Stimulated activated CD4-positive, alpha-beta T cell treated with anti-CD3 and anti-CD28 coated beads, Interleukin-1b, Interleukin-23, amount 100 ng/mL, for 48 hours (primary cell): ENCODE results near the gene ADAM22.

Experiments
- DNase-seq: peaks from one replicate; pipeline ENCODE4 v3.0.0-alpha.2; 2020

The ADAM22 gene

GRCh38 chr7:87959336-87959735, 25.3 kb downstream of the ADAM22 start:
- DNase-seq, result no peak

GRCh38 chr7:87960239-87960638, 26.2 kb downstream of the ADAM22 start:
- no peak for DNase-seq

GRCh38 chr7:87961754-87962153, 27.7 kb downstream of the ADAM22 start:
- no peak for DNase-seq

DNA sequence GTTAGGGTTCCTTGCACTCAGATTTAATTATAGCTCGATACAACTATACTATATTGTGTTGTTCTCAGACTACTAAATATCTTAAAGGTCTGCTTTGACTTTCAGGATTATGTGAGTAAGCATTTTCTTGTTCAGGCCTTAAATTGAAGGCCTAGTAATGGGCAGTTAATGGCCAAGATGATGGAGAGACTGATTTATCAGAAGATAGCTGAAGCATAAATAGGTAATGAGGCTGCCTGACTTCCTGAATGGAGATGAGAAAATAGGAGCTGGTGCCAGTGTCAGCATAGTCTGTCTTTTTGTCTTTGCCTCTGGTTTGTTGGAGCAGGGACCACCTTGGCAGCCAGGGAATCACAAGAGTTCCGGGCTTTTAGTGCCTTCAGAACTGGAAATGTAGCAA, 32.2 kb downstream of the ADAM22 start:
- no peak for DNase-seq

GRCh38 chr7:87968021-87968420, 34.0 kb downstream of the ADAM22 start:
- no peak for DNase-seq

DNA sequence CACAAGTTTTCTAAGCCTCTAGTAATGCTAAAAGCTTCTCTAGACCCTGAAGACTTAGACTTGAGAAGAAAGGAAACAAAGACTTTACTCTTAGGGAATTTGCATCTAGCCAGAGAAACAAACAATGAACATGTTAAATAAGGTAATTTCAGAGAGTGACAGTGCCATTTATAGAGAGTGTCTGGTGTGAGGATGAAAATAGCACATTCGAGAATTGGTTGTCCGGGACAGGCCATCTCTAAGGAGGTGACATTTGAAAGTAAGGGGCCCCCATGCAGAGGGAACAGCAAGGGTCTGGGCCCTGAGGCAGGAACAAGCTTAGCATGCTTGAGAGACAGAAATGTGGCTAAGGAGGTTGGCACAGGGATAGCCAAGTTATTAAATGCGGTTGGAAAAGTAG, 48.1 kb downstream of the ADAM22 start:
- DNase-seq, result no peak

GRCh38 chr7:87984088-87984487, 50.0 kb downstream of the ADAM22 start:
- DNase-seq, result no peak

- DNase-seq, result no peak
These were observed 59.2 kb downstream of the ADAM22 start for GRCh38 chr7:87993269-87993668.

DNA sequence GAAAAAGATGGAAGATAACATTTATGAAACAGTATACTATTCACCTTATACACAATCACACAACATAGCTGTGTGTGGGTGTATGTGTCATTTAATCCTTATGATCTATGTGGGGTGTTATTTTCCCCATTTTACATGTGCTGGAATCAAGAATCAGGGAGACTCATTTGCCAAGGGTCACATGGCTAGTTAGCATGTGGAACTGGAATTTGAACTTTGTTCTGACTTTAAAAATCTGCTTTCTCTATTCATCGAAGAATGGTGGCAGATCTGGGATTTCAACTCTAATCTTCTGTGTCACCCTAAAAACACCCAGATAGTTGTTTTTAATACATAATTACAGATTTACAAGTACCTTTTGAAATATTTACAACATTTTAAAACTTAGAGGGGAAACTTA, 65.2 kb downstream of the ADAM22 start:
- DNase-seq, result no peak

DNA sequence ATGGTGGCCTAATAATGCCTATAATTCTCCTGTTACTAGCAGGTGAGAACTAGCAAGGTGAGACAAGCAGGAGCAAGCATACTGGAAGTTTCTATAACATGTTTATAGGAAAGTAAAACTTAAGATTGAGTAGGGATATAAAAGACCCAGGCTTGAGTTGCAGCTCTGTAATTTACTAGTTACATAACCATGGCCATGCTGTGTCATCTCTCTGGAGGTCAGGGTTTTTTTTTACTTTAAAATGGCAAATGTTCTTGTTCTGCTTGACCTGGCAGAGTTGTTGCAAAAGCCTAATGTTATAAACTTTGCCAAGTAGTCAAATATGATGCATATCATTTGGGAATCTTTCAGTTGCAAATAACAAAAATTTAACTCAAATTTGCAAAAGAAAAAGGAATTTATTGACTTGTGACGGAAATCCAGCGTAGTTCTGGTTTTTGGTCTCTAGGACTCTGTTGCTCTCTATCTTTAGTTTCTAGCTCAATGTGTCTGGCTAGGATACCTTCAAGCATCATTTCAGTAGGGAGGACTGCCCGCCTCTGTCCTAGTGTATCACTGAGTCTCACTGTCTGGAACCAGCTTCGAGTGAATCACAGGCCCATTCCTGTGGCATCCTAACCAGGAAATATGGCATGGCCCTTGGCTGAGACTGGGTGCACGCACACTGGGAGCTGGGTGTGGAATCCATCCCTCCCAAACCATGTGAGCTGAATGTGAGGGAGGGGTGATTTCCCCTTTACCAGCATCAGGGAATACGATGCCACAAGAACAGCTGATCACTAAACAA, 67.9 kb downstream of the ADAM22 start:
- no peak for DNase-seq

GRCh38 chr7:88002617-88003016, 68.6 kb downstream of the ADAM22 start:
- DNase-seq, result no peak

DNA sequence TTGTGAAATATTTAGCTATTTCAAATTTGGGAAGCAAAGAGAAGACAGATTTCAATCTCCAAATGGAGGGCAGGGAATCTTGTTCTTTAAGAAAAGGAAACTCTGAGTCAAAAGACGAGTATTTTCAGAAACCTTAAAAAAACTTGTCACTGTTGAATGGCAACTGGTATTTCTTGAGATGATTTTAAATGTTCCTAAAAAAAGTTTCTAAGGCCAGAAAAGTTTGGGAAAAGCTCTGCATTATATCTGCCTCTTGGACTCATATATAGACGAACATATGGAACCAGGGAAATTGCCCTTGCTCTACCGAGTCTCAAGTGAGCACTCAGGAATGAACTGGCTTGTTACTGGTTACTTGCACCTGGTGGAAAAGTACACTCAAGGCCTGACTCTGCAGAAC, 69.5 kb downstream of the ADAM22 start:
- no peak for DNase-seq

GRCh38 chr7:88005191-88005590, 71.1 kb downstream of the ADAM22 start:
- DNase-seq, result no peak

- DNase-seq, result no peak
These were observed 75.6 kb downstream of the ADAM22 start for GRCh38 chr7:88009651-88010050.

DNA sequence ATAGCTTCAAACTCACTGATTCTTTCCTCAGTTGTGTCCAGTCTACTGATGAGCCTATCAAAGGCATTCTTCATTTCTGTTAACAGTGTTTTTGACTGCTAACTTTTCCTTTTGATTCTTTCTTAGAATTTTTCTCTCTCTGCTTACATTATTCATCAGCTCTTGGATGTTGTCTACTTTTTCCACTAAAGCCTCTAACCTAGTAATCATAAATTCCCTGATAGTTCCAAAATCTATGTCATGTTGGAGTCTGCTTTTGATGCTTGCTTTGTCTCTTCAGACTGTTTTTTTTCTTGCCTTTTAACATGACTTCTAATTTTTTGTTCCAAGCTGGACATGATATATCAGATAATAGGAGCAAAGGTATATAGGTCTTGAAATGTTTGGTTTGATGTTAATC, 78.0 kb downstream of the ADAM22 start:
- no peak for DNase-seq

- DNase-seq, result no peak
These were observed 79.9 kb downstream of the ADAM22 start for GRCh38 chr7:88013981-88014380.

GRCh38 chr7:88014581-88014980, 80.5 kb downstream of the ADAM22 start:
- no peak for DNase-seq

DNA sequence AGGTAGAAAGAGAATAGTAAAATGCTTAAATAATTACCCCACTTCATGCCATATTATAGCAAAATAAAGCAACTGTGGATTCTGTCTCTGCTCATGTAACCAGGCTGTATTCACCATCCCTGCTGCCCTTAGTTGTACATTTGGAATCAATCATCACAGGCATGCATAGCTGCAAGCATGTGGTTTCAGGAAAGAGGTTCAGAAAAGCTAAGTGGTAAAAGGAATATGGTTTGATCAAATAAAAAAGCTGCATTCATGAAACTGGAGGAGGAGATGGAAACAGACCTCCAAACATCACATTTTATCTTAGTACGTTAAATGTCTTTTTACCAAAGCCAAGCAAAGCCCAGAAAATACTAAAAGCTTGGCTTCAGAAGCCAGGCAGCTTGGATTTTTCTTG, 81.3 kb downstream of the ADAM22 start:
- DNase-seq, result no peak

- DNase-seq, result no peak
These were observed 84.5 kb downstream of the ADAM22 start for GRCh38 chr7:88018501-88018900.

- DNase-seq, result no peak
These were observed 87.1 kb downstream of the ADAM22 start for GRCh38 chr7:88020953-88021665.

DNA sequence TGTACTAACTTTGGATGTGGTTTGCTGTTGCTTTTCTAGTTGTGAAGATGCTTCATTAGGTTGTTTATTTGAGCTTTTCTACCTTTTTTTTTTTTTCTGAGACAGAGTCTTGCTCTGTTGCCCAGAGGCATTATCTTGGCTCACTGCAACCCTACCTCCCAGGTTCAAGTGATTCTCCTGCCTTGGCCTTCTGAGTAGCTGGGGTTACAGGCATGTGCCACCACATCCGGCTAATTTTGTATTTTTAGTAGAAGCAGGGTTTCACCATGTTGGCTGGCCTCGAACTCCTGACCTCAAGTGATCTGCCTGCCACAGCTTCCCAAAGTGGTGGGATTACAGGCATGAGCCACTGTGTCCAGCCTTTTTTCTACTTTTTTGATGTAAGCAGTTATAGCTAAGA, 93.7 kb downstream of the ADAM22 start:
- no peak for DNase-seq

- no peak for DNase-seq
These were observed 100.1 kb downstream of the ADAM22 start for GRCh38 chr7:88034083-88034695.

- DNase-seq, result no peak
These were observed 103.0 kb downstream of the ADAM22 start for GRCh38 chr7:88037050-88037449.

GRCh38 chr7:88040694-88041093, 106.6 kb downstream of the ADAM22 start:
- no peak for DNase-seq
